AG04450 (cell line): ENCODE results near the gene YBX3. TPM values are rescaled to one million over a fixed set of nuclear protein-coding genes. Genes with fewer than 3 reads are reported as not detected.
A peak's percentile ranks its signal among the peaks of the same experiment; 100 is the strongest.

Source experiments
- CTCF ChIA-PET: fragments of 300-600, 350-600 bp; formaldehyde crosslinking; extraction: SDS; loops from one replicate; lab custom pipeline; 2022; ENCODE audit warnings: antibody characterized with exemption, inconsistent platforms; lab: Charles Lee
- POLR2A ChIA-PET: fragments of 350-600 bp; formaldehyde crosslinking; extraction: SDS; loops from one replicate; lab custom pipeline; 2021; ENCODE audit warnings: antibody characterized with exemption, inconsistent platforms; lab: Yijun Ruan, JAX
- DNase-seq: peaks from one replicate; pipeline ENCODE4 v3.0.0-alpha.2; 2011; ENCODE audit warnings: low read depth, low spot score
- H3K27ac ChIP-seq: one replicate; pipeline ENCODE4 v1.5.1; 2012; ENCODE audit warnings: low read depth, low read length, control low read depth
- H3K27me3 ChIP-seq: one replicate; pipeline ENCODE4 v1.6.0; 2012; ENCODE audit warnings: low read length; ENCODE audit not compliant: control insufficient read depth, insufficient read depth
- H3K4me3 ChIP-seq: 2 replicates; pipeline ENCODE4 v1.5.1; 2011; ENCODE audit warnings: mild to moderate bottlenecking, low read depth, low read length, control low read depth
- H3K9me3 ChIP-seq: 2 replicates; pipeline ENCODE4 v1.5.1; 2012; ENCODE audit warnings: low read length; ENCODE audit not compliant: control insufficient read depth, insufficient read depth
- CTCF ChIP-seq: IDR thresholded peaks from 2 replicates; pipeline ENCODE4 v1.5.1; 2011; ENCODE audit warnings: low read depth, low read length, control low read depth, inconsistent platforms
- polyA plus RNA-seq: library from polyadenylated mRNA; depleted of rRNA; stranded (reverse); fragments of >200 nt; gene quantifications from 2 replicates; pipeline ENCODE4 v1.2.3, GENCODE V29; 2011

YBX3 gene
- polyA plus RNA-seq, 1 experiment: 95.6 TPM

- ChIA-PET CTCF (interaction anchor here (0.9 to 2.4 kb wide), 4 partner anchors 11 to 53 kb away, joined by 3 to 12 read pairs (median 4); no protein-coding TSS in a partner anchor), POLR2A (no interaction called here)
- no peak for TF ChIP-seq CTCF
- no peak for DNase-seq
- no peak overlapping the region for H3K27ac ChIP-seq
- no peak overlapping the region for H3K4me3 ChIP-seq
- no peaks in the 10 kb centered on the region for H3K27me3 ChIP-seq
- no peaks in the 10 kb centered on the region for H3K9me3 ChIP-seq
Measured at GRCh38 chr12:10697156-10697555, 26.0 kb downstream of the YBX3 start.

- H3K27me3 ChIP-seq: no peaks in the 10 kb centered on the region
- POLR2A ChIA-PET: no interaction called here
- CTCF ChIA-PET: interaction anchor here (1.7 kb wide), 1 partner anchor 60 kb away, joined by 4 read pairs; no protein-coding TSS in a partner anchor
- no peak overlapping the region for H3K27ac ChIP-seq
- no peak for DNase-seq
- H3K4me3 ChIP-seq: no peak overlapping the region
- H3K9me3 ChIP-seq: no peaks in the 10 kb centered on the region
- no peak for TF ChIP-seq CTCF
Measured at GRCh38 chr12:10690906-10691305, 32.2 kb downstream of the YBX3 start.

- TF ChIP-seq CTCF: no peak
- DNase-seq: no peak
- CTCF ChIA-PET: interaction anchor here (1.7 kb wide), 1 partner anchor 61 kb away, joined by 4 read pairs; no protein-coding TSS in a partner anchor
- H3K27me3 ChIP-seq: no peaks in the 10 kb centered on the region
- no peaks in the 10 kb centered on the region for H3K9me3 ChIP-seq
- no peak overlapping the region for H3K4me3 ChIP-seq
- POLR2A ChIA-PET: no interaction called here
- H3K27ac ChIP-seq: no peak overlapping the region
Measured at GRCh38 chr12:10689146-10689545, 34.0 kb downstream of the YBX3 start.

- H3K27me3 ChIP-seq: no peaks in the 10 kb centered on the region
- no peak overlapping the region for H3K4me3 ChIP-seq
- ChIA-PET POLR2A (no interaction called here), CTCF (interaction anchor here (0.5 kb wide), 1 partner anchor 369 kb away, joined by 6 read pairs; no protein-coding TSS in a partner anchor)
- no peaks in the 10 kb centered on the region for H3K9me3 ChIP-seq
- H3K27ac ChIP-seq: no peak overlapping the region
- no peak for TF ChIP-seq CTCF
- DNase-seq: no peak
Measured at GRCh38 chr12:10688042-10688441, 35.1 kb downstream of the YBX3 start.

- ChIA-PET CTCF (interaction anchor here (0.6 to 1.0 kb wide), 4 partner anchors 23 to 328 kb away, joined by 4 to 5 read pairs (median 4); no protein-coding TSS in a partner anchor), POLR2A (no interaction called here)
- H3K27me3 ChIP-seq: peaks cover 3% of the 10 kb centered on the region
- H3K27ac ChIP-seq: no peak within 1 kb of the TSS
- TF ChIP-seq CTCF: peak; percentile 91
- peak within 1 kb of the TSS; percentile 63 for H3K4me3 ChIP-seq
- no peak for DNase-seq
- no peaks in the 10 kb centered on the region for H3K9me3 ChIP-seq
Measured at GRCh38 chr12:10673659-10674384, 49.3 kb downstream of the YBX3 start, which contains the start of gene STYK1. TSS of gene STYK1 (minus strand) at chr12:10674052. CDS start at chr12:10634618, 39,434 bp downstream.
